Measurements from ENCODE around the gene PLAAT3.
"Not testable (repeated sequence)": the region's sequence is repeated elsewhere in the genome, so short reads cannot be mapped to it uniquely, and the experiment has no call there.

PLAAT3 gene

GRCh38 chr11:63614136-63614671, at the start of gene PLAAT3:
Gene PLAAT3 (minus strand): TSS chr11:63614433. CDS start chr11:63614014, 419 bp downstream.
- TF ChIP-seq CTCF (IDR thresholded peaks at IDR 0.05; ENCODE audit: low read depth, low read length) = no peak
- H3K4me3 ChIP-seq (ENCODE audit: low read depth, low read length) = peak within 1 kb of the TSS; percentile 69

- no peak overlapping the region for H3K4me3 ChIP-seq (ENCODE audit: low read depth, low read length)
- TF ChIP-seq CTCF (IDR thresholded peaks at IDR 0.05; ENCODE audit: low read depth, low read length) = no peak
Measured at GRCh38 chr11:63663809-63664208, 49.6 kb upstream of the PLAAT3 start.

GRCh38 chr11:63660972-63661371, 46.7 kb upstream of the PLAAT3 start:
- no peak for TF ChIP-seq CTCF (IDR thresholded peaks at IDR 0.05; ENCODE audit: low read depth, low read length)

GRCh38 chr11:63652671-63653070, 38.4 kb upstream of the PLAAT3 start:
- no peak overlapping the region for H3K4me3 ChIP-seq (ENCODE audit: low read depth, low read length)
- no peak for TF ChIP-seq CTCF (IDR thresholded peaks at IDR 0.05; ENCODE audit: low read depth, low read length)

More at GRCh38 chr11:63660972-63661371, 46.7 kb upstream of the PLAAT3 start:
- H3K4me3 ChIP-seq (ENCODE audit: low read depth, low read length) = no peak overlapping the region

GRCh38 chr11:63643205-63643604, 29.0 kb upstream of the PLAAT3 start:
- no peak for TF ChIP-seq CTCF (IDR thresholded peaks at IDR 0.05; ENCODE audit: low read depth, low read length)

DNA sequence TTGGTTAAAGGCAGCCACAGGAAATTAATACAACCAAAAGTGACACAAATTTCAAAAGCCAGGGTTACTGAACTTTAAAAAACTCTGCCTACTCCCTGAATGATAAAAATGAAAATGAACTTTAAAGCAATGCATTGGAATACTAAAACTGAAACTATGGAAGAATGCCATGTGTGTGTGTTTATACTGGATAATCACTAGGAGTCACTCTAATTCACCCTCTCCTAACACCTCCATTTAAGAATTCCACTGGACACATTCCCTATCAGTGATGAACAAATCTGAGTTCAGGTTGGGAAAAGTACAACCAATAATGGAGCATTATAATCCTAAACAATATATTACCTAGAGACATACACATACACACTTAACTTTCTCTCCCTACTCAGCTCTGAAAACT, 27.5 kb upstream of the PLAAT3 start:
- H3K4me3 ChIP-seq (ENCODE audit: low read depth, low read length) = no peak overlapping the region
- TF ChIP-seq CTCF (IDR thresholded peaks at IDR 0.05; ENCODE audit: low read depth, low read length) = no peak

More at GRCh38 chr11:63643205-63643604, 29.0 kb upstream of the PLAAT3 start:
- no peak overlapping the region for H3K4me3 ChIP-seq (ENCODE audit: low read depth, low read length)

DNA sequence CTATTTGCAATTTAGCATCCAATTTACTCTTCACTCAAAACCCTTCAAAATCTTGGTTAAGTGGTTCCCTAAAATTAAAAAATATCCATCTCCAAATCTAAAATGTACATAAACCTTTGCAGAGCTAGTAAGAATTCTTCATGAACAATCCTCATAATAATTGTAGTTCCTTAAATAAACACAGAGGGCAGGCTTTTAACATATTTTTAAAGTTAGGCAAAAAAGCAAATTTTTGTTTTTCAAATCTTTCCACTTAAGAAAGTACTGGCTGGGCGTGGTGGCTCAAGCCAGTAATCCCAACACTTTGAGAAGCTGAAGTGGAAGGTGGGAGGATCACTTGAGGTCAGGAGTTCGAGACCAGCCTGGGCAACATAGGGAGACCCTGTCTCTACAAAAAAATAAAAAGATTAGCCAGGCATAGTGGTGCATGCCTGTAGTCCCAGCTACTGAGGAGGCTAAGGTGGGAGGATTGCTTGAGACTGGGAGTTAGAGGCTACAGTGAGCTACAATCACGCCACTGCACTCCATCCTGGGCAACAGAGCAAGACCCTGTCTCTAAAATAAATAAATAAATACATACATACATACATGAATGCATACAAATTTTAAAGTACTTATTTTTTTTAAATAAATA, 25.1 kb upstream of the PLAAT3 start:
- no peak overlapping the region for H3K4me3 ChIP-seq (ENCODE audit: low read depth, low read length)
- TF ChIP-seq CTCF (IDR thresholded peaks at IDR 0.05; ENCODE audit: low read depth, low read length) = peak; percentile 8; the same call in 1 of the 2 replicates

DNA sequence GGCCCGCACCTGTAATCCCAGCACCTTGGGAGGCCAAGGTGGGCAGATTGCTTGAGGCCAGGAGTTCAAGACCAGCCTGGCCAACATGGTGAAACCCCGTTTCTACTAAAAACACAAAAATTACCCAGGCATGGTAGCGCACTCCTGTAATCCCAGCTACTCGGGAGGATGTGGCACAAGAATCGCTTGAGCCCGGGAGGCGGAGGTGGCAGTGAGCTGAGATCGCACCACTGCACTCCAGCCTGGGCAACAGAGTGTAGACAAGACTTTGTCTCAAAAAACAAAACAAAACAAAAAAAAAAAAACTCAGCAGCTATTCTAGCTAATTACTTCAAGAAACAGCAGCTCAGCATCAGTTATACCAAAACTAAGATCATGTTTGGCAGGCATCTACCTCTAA, 24.2 kb upstream of the PLAAT3 start:
- not testable (repeated sequence) for H3K4me3 ChIP-seq (ENCODE audit: low read depth, low read length)

Data from WI38 (cell line).